Neural progenitor cell (in vitro differentiated cells): ENCODE data around the gene SRXN1.

Experiments
- CTCF ChIP-seq: fragments of 200-600 bp; sonication (generic); IDR thresholded peaks from 2 replicates; pipeline ENCODE4 v1.5.1; 2017; ENCODE audit warnings: antibody characterized with exemption, mild to moderate bottlenecking
- EZH2 ChIP-seq: fragments of 200-600 bp; sonication (generic); IDR thresholded peaks from 2 replicates; pipeline ENCODE4 v1.6.1; 2017; ENCODE audit warnings: antibody characterized with exemption, mild to moderate bottlenecking, moderate library complexity
- EZH2phosphoT487 ChIP-seq: fragments of 200-600 bp; sonication (generic); IDR thresholded peaks from 2 replicates; pipeline ENCODE4 v1.6.1; 2017; ENCODE audit warnings: antibody characterized with exemption

- TF ChIP-seq CTCF (no peak), EZH2 (no peak), EZH2phosphoT487 (no peak)
Observed at GRCh38 chr20:638579-638978, 14.4 kb downstream of the SRXN1 start.
